Pancreas (tissue), 10 donors: ENCODE measurements around the gene HOXA6. TPM values are rescaled to one million over a fixed set of nuclear protein-coding genes. Genes with fewer than 3 reads are reported as not detected.
A peak's percentile ranks its signal among the peaks of the same experiment; 100 is the strongest.

ENCODE experiments used
- ATAC-seq, 4 donors: fragments of 200-7000 bp; cut with Tn5 transposase; one replicate each; pipeline versions ENCODE4 v1.8.0 to v1.9.1; 2020; ENCODE audit warnings: mild to moderate bottlenecking in 4 of 4, moderate library complexity in 4 of 4
- DNase-seq, 6 donors: peaks; one replicate each; pipeline ENCODE4 v3.0.0-alpha.2; 2020
- FAIRE-seq: peaks from 2 replicates; lab custom pipeline; 2012; peaks lifted over from hg19 to GRCh38; lab: Jason Lieb, UNC
- H3K27ac ChIP-seq, 4 donors: fragments of 200-600 bp; sonication (generic); 1 replicate in 3 of 4; 2 replicates in 1 of 4; pipeline versions ENCODE4 v1.5.0 to v1.8.0; 2020
- H3K27me3 ChIP-seq, 4 donors: fragments of 200-600 bp; one replicate each; pipeline ENCODE4 v1.8.0; 2021
- H3K36me3 ChIP-seq, 3 donors: fragments of 200-600 bp; sonication (generic) in 1 of 3; one replicate each; pipeline versions ENCODE4 v1.5.0 to v1.8.0; 2020 to 2021
- H3K4me1 ChIP-seq, 3 donors: fragments of 200-600 bp; one replicate each; pipeline ENCODE4 v1.8.0; 2021
- H3K4me3 ChIP-seq, 4 donors: fragments of 200-600 bp; sonication (generic) in 2 of 4; one replicate each; pipeline versions ENCODE4 v1.5.0 to v1.8.0; 2020 to 2021
- H3K9me3 ChIP-seq, 4 donors: fragments of 200-600 bp; one replicate each; pipeline ENCODE4 v1.8.0; 2021
- WGBS, 2 donors: extraction: QIAGEN DNeasy Blood & Tissue Kit; methylation state at CpG; one replicate each; pipeline ENCODE4 v1.1.7; 2013; 5-methylcytosine and 5-hydroxymethylcytosine counted together
- intact Hi-C, 3 donors: fragments of 100-400 bp; cut with DNase I; formaldehyde crosslinking; loops; one replicate each; pipeline versions ENCODE4 v1.11.1 to v1.14.2; 2022
- polyA plus RNA-seq, 2 donors: library from polyadenylated mRNA; stranded (reverse); fragments of 200-250 nt; gene quantifications; one replicate each; pipeline ENCODE4 v1.2.3, GENCODE V29; 2013
- total RNA-seq, 6 donors: library from RNA; stranded (reverse); fragmentation: NEBNext Ultra II Directional in 4 of 6; extraction: Animal tissue kit (Norgen Biotek cat#: 25700) in 4 of 6; gene quantifications; one replicate each; pipeline versions ENCODE4 v1.2.1 to v1.2.4, GENCODE V29; 2021 to 2023
- TF ChIP-seq, protein P1 (sequence below), 4 donors: fragments of 200-600 bp; sonication (generic) in 3 of 4; IDR thresholded peaks; one replicate each; pipeline versions ENCODE4 v1.5.0 to v1.8.0; 2021; ENCODE audit warnings: antibody characterized with exemption in 4 of 4
- donor health status: healthy with polysubstance abuse.
- donor health status: DM: no; HTN: no; CAD: no; lungs with moderate emphysema.
- donor health status: DM: no; HTN: no; CAD: no.
- donor health status: control.
- donor health status: control.
- donor health status: Bipolar disorder and iron deficiency.
- donor health status: DM: yes; HTN: yes; CAD: no.
- donor health status: DM: no; HTN: no; CAD: no.
- donor health status: DM: no; HTN: no; CAD: no.
- donor health status: DM: yes; HTN: yes; CAD: no.

Gene HOXA6
- total and polyA plus RNA-seq, 8 donors, result 0.12 to 0.34 TPM; not detected in 6

GRCh38 chr7:27123477-27124053, 24.0 kb downstream of the HOXA6 start:
- H3K4me3 ChIP-seq, result no peak overlapping the region
- peaks cover 0 to 3% (median 0%) of the 10 kb centered on the region in 3 donors for H3K4me1 ChIP-seq
- TF ChIP-seq, protein P1, sequence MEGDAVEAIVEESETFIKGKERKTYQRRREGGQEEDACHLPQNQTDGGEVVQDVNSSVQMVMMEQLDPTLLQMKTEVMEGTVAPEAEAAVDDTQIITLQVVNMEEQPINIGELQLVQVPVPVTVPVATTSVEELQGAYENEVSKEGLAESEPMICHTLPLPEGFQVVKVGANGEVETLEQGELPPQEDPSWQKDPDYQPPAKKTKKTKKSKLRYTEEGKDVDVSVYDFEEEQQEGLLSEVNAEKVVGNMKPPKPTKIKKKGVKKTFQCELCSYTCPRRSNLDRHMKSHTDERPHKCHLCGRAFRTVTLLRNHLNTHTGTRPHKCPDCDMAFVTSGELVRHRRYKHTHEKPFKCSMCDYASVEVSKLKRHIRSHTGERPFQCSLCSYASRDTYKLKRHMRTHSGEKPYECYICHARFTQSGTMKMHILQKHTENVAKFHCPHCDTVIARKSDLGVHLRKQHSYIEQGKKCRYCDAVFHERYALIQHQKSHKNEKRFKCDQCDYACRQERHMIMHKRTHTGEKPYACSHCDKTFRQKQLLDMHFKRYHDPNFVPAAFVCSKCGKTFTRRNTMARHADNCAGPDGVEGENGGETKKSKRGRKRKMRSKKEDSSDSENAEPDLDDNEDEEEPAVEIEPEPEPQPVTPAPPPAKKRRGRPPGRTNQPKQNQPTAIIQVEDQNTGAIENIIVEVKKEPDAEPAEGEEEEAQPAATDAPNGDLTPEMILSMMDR (IDR thresholded peaks at IDR 0.05), result no peak
- ATAC-seq, result no peak
- FAIRE-seq, result no peak
- no peak overlapping the region for H3K27ac ChIP-seq
- H3K36me3 ChIP-seq, result no peaks in the 10 kb centered on the region
- intact Hi-C loops, result no loop called here
- peaks cover 0 to 51% (median 2%) of the 10 kb centered on the region in 4 donors for H3K27me3 ChIP-seq
- no peak for DNase-seq
- H3K9me3 ChIP-seq, result no peaks in the 10 kb centered on the region
- WGBS, 2 donors, result 18 to 37% methylated on average over 26 of the region's 26 CpGs

GRCh38 chr7:27123007-27123476, 24.5 kb downstream of the HOXA6 start:
- Histone ChIP-seq H3K36me3 (no peaks in the 10 kb centered on the region), H3K27ac (no peak overlapping the region), H3K4me1 (peaks cover 0 to 3% (median 0%) of the 10 kb centered on the region in 3 donors), H3K9me3 (no peaks in the 10 kb centered on the region), H3K4me3 (no peak overlapping the region), H3K27me3 (peaks cover 0 to 51% (median 2%) of the 10 kb centered on the region in 4 donors)
- ATAC-seq, result peak in 1 of 4 donors; percentile 15
- no peak for FAIRE-seq
- 12 to 13% methylated on average over 14 of the region's 14 CpGs for WGBS, 2 donors
- intact Hi-C loops, result no loop called here
- no peak for DNase-seq
- TF ChIP-seq, protein P1 (IDR thresholded peaks at IDR 0.05), result no peak

DNA sequence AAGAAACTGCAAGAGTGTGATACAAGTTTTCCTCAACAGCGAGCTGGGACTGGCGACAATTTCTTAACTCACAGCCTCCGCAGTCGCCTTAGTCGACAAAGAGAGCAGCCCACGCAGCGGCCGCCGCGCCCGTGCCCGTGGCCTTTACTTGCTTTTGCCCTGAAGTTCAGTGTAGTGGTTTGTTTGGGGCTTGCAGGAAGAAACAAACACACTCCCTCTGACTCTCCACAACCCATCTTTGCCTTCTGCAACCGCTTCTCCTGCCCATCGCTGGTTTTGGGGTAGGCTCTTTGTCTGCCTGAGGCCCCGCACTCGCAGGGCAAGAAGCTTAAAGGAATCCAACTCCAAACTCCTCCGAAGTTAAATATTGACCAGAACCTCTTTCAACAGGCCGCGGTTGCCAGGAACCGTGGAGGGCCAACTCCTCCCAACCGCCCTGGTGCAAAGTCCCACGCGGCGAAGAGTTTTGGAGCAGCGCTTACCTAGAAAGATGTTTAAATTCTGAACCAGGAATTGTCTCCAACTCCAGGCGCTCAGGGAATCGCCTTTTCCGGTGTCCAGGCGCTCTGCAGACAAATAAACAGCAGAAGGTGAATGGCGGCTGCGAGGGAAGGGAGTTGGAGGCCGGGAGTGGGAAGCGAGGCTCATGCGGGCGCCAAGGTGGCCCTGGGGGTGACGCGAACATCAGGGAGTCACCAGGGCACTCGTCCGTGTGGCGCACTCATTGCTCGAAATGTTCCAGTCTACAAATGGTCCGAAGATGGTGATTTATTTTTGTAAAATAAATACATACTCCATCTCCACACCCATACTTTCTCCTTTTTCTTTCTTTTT, 25.3 kb downstream of the HOXA6 start:
- no peaks in the 10 kb centered on the region for H3K36me3 ChIP-seq
- DNase-seq (no peak), FAIRE-seq (no peak), ATAC-seq (peak in 2 of 4 donors; percentile 42 to 54)
- WGBS, 2 donors, result 10 to 20% methylated on average over 42 of the region's 42 CpGs
- H3K27ac ChIP-seq, result no peak overlapping the region
- H3K9me3 ChIP-seq, result no peaks in the 10 kb centered on the region
- intact Hi-C loops, result no loop called here
- no peak overlapping the region for H3K4me3 ChIP-seq
- peaks cover 0 to 48% (median 2%) of the 10 kb centered on the region in 4 donors for H3K27me3 ChIP-seq
- TF ChIP-seq, protein P1 (IDR thresholded peaks at IDR 0.05), result no peak
- H3K4me1 ChIP-seq, result peaks cover 0 to 3% (median 0%) of the 10 kb centered on the region in 3 donors

GRCh38 chr7:27121684-27122076, 25.9 kb downstream of the HOXA6 start:
- H3K27me3 ChIP-seq, result peaks cover 0 to 49% (median 2%) of the 10 kb centered on the region in 4 donors
- WGBS, 2 donors, result 36 to 48% methylated on average over 7 of the region's 7 CpGs
- DNase-seq (no peak), FAIRE-seq (no peak), ATAC-seq (no peak)
- no peak overlapping the region for H3K4me3 ChIP-seq
- H3K4me1 ChIP-seq, result peaks cover 0 to 3% (median 0%) of the 10 kb centered on the region in 3 donors
- intact Hi-C loops, result no loop called here
- H3K36me3 ChIP-seq, result no peaks in the 10 kb centered on the region
- no peak overlapping the region for H3K27ac ChIP-seq
- TF ChIP-seq, protein P1 (IDR thresholded peaks at IDR 0.05), result no peak
- no peaks in the 10 kb centered on the region for H3K9me3 ChIP-seq
